GM20000 (cell line): ENCODE measurements around the gene PDK3.

ENCODE experiments used
- DNase-seq: peaks from one replicate; pipeline ENCODE4 v3.0.0; 2012; ENCODE audit warnings: low spot score
- CTCF ChIP-seq: IDR thresholded peaks from 2 replicates; pipeline ENCODE4 v1.5.1; 2012; ENCODE audit warnings: mild to moderate bottlenecking, control low read depth; ENCODE audit errors: extremely low read depth, missing control alignments

Gene PDK3

DNA sequence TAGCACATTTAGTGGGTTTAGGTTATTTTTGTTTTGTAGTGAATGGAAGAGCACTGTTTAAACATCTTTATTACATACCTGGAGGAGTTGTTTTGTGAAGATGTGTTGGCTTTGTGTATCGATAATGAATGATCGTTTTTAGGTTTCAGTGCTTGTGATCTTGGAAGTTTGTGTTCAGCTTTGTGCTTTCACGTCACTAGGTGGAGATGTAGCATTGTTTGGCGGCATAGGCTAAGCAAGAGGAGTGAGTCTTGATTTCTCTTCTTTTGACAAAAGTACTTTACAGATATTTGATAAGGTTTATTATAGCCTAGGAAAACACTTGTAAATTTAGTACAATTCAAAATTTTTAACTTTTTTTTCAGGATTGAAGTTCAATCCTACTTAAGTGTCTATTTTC, 50.4 kb downstream of the PDK3 start:
- no peak for TF ChIP-seq CTCF
- DNase-seq: no peak

- DNase-seq: peak; percentile 3
- no peak for TF ChIP-seq CTCF
Measured at GRCh38 chrX:24520472-24520871, 55.4 kb downstream of the PDK3 start.

DNA sequence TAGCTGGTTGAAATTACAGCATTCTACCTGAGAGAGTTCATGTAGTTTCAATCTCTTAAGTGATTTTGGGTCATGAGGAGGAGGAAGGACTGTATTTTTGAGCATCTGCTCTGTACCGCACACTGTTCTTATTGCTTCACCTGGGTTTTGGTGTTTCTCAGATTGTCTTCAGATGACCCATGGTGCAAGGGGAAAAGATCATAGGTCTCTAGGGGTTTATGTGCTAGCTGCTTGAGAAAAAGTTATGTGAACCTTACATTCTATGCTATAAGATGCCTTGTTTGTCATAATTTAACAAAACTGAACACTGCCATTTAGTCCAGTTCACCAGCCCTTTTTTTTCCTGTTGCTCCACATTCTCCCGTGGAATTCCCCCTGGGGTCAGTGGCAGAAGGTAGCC, 60.4 kb downstream of the PDK3 start:
- DNase-seq: no peak
- no peak for TF ChIP-seq CTCF

DNA sequence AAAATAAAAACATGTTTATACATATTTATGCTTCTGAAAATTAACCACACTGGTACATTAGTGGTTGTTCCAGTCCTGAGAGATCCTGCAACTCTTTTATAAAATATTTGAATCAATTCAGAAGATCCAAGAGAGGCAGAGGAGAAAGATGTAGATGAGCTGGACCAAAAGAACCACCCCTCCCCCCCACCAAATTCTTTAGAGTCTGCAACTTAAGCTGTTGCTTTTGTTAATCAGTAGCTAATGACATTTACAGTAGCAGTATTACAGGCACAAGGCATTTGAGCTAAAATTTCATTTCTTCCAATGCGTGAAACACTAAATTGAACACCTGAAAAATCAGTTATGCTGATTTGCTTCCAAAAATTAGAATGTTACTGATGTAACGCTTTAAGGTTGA, 61.5 kb downstream of the PDK3 start:
- TF ChIP-seq CTCF: no peak
- DNase-seq: no peak

- no peak for TF ChIP-seq CTCF
- DNase-seq: peak; percentile 2
Measured at GRCh38 chrX:24528605-24529004, 63.5 kb downstream of the PDK3 start.

DNA sequence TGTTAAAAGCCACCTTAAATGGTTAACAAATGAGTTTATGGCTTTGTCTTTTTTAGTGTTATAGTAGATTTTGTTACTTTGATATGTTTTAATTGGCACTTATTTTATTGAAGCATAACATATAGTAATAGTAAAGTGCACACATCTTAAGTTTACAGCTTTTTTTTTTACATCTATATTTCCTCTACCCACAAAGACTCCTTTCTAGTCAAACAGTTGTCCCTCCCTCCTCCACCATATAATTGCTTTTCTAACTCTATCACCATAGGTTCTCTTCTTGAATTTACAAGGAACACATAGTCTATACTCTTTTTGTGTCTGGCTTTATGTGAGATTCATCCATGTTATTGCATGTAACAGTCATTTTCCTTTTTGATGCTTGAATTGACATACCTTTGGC, 71.5 kb downstream of the PDK3 start:
- no peak for TF ChIP-seq CTCF
- no peak for DNase-seq

DNA sequence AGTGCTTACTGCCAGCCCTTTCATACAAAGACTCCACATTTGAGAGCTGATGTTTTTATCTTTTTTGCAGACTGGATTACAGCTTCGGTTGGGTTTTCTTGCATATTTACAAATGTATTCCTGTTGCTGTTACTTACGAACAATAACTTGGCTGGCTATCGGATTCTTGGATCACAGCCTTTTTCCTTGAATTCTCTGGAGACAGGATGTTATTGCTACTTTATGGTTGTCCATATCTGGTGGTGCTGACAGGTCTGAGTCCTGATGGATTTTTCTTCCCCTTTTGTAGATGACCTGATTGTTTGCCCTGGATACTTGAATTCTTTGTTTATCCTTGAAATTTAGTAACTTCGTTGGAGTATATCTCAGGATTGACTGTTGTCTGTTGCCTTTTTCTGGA, 77.7 kb downstream of the PDK3 start:
- no peak for DNase-seq
- no peak for TF ChIP-seq CTCF
